ENCODE results near the gene UGT1A10. TPM values are rescaled to one million over a fixed set of nuclear protein-coding genes. Genes with fewer than 3 reads are reported as not detected.
"Not testable (repeated sequence)": the region's sequence is repeated elsewhere in the genome, so short reads cannot be mapped to it uniquely, and the experiment has no call there.

Gene UGT1A10
- polyA plus RNA-seq, 5 donors: not detected

- DNase-seq: no peak
Observed at GRCh38 chr2:233692648-233693047, 56.4 kb downstream of the UGT1A10 start, which contains the start of gene UGT1A6. Gene UGT1A6 (plus strand): TSS chr2:233692890. CDS start chr2:233693005, 115 bp downstream.

DNA sequence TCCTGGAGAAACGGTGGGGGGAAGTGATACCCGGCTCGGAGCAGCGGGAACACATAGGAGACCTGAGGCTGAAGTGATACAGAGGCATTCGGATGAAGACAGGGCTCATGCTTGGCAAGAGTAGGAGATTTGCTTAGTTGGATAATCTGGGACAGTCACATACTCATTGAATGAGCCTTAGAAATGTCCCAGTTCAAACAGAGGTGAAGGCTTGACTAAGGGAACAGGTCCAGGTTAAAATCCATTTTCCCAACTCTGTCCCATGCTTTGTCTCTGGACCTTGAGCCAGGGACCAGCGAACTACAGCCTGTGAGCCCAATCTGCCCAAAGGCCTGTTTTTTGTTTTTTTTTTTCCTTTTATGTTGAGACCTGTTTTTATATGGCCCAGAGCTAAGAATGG, 57.7 kb downstream of the UGT1A10 start:
- no peak for DNase-seq

GRCh38 chr2:233698740-233699139, 62.5 kb downstream of the UGT1A10 start:
- no peak for DNase-seq

GRCh38 chr2:233699424-233700027, 63.3 kb downstream of the UGT1A10 start:
- DNase-seq: no peak

DNA sequence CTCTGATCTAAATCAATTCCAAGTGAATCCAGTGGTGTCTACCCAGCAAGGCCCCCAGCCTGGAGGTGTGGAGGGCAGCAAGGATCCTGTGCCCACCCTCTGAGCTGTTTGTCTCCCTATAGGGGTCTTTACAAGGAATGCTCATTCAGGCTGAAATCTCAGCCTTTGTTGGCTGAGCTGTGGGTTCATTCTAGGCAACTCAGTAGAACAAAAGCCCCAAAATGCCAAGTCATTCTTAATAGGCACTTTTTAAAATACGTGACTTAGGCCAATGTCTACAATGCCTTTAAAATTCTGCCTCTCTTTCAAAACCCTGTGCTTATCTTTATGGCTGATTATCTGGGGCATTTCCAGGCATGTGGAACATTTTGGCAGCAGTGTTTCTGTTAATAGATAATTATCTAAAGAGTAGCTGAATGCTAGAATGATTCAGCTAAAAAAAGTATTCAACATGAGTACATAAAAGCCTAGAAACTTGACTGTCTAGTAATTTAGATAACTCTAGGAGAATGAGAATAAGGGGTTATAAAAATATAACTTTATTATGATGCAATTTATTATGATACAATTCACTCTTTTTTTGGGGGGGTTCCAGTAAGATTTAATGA, 63.9 kb downstream of the UGT1A10 start:
- DNase-seq: peak; percentile 28 to 40

GRCh38 chr2:233700842-233701241, 64.6 kb downstream of the UGT1A10 start:
- DNase-seq: not testable (repeated sequence)

GRCh38 chr2:233702238-233702637, 66.0 kb downstream of the UGT1A10 start:
- DNase-seq: no peak

DNA sequence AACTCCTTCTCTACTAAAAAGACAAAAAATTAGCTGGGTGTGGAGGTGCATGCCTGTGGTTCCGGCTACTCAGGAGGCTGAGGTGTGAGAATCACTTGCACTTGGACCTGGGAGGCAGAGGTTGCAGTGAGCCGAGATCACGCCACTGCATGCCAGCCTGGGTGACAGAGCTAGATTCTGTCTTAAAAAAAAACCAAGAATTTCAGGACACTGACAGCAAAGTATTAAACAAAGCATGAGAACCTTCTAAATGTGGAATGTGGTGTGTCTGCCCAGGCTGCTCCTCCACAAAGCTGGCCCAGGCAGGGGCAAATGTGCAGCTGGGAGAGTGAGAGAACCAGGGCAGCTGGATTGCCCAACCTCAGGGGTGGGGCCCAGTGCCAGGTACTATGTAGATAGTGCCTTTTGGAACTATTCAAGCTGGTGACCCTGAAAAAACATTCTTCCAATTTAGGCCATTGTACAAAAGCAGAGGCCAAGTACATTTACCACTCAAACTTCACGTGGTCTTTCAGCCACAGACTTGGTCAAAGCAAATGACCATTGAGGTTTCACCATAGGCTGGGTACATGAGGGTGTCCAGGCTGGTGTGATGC, 69.8 kb downstream of the UGT1A10 start:
- no peak for DNase-seq

DNA sequence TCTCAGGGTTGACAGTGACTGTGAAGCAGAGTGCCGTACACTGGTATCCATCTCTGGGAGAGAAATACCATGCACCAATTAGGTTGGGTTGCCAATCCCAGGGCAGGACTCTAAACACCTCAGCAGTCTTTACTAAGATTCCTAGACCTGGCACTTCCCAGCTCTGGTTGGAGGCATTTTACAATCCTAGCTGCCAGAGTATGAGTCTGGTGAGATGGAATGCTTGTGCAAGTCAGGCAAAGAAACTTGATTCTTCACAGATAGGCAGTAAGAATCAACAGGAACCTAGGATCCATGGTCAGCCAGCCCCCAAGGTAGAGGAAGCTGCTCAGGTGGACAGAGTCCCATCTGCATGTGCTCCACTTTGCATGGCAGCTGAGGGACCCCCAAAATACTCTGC, 70.5 kb downstream of the UGT1A10 start:
- no peak for DNase-seq

DNA sequence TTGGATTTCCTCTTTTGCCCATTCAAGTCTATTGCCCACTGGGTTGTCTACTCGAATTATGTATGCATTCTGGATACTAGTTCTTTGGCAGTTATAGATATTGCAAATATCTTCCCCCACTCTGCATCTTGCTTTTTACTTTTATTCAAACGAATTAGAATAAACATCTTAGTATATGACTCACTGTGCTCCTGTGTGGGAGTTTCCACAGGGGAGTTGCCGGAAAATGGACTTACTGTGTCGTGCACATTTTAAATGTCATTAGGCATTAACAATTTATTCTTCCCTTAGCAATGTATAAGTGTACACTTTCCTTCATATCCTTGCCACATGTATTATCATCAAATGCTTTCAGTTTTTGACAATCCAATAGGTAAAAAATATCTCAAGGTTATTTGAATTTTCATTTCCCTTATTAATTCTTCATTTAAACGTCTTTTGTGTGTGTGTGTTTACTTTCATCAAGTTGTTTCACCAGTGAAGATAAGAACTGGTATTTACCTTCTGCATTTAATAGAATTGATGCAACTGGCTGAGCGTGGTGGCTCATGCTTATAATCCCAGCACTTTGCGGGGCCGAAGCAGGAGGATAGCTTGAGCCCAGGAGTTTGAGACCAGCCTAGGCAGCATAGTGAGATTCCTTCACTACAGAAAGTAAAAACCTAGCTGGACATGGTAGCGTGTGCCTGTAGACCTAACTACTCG, 71.8 kb downstream of the UGT1A10 start:
- DNase-seq: no peak

GRCh38 chr2:233708942-233709341, 72.7 kb downstream of the UGT1A10 start:
- no peak for DNase-seq

DNA sequence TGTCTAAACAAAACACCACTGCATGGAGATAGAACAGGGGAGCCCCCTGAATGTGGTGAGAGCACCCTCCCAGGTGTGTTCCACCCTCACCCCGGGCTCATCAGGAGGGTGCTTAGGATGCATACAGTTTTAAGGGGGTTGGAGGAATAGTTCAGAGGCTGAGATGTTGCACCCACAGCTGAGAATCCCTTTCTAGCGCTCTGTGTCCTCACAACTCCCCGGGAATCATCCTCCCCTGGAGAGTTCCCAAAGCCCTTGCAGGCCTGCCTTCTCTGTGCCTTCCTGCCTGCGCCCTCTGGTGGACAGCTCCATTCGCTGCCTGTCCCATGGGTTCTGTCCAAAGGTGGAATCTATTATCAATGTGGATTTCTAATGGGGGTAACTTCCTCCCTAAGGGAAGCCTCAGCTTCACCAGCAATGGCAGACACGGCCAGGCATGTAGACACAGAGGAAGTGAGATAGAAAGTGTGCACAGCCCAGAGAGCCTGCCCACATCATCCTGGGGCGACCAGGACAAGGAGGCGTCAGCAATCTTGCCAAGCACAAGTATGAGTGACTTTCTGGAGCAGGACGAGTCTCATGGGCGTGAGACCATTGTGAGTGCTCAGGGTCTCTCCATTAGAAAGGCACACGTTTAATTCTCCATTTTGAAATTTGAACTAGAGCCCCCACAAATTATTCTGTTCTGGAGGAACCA, 75.2 kb downstream of the UGT1A10 start:
- peak; percentile 52 to 66 for DNase-seq

GRCh38 chr2:233712611-233713261, 76.5 kb downstream of the UGT1A10 start, which contains the start of gene UGT1A5:
Gene UGT1A5 (plus strand): TSS chr2:233712907. CDS start chr2:233712992, 85 bp downstream.
- no peak for DNase-seq

- no peak for DNase-seq
Observed at GRCh38 chr2:233713262-233713615, 77.0 kb downstream of the UGT1A10 start.

- no peak for DNase-seq
Observed at GRCh38 chr2:233714121-233714520, 77.9 kb downstream of the UGT1A10 start.

DNA sequence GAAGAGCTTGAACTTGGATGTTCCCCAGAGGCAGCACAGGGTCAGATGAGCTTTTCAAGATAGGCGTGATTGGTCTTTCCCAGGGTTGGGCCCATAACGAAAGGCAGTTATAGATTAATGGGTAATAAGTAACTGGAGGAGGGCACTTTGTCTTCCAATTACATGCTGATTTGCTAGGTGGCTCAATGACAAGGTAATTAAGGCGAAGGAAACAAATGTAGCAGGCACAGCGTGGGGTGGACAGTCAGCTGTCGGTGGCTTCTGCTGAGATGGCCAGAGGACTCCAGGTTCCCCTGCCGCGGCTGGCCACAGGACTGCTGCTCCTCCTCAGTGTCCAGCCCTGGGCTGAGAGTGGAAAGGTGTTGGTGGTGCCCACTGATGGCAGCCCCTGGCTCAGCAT, 82.3 kb downstream of the UGT1A10 start, which contains the start of gene UGT1A4:
TSS of gene UGT1A4 (plus strand) at position 185 of the 400 bp plus-strand sequence. CDS start at position 270, 85 bp downstream.
- DNase-seq: no peak

DNA sequence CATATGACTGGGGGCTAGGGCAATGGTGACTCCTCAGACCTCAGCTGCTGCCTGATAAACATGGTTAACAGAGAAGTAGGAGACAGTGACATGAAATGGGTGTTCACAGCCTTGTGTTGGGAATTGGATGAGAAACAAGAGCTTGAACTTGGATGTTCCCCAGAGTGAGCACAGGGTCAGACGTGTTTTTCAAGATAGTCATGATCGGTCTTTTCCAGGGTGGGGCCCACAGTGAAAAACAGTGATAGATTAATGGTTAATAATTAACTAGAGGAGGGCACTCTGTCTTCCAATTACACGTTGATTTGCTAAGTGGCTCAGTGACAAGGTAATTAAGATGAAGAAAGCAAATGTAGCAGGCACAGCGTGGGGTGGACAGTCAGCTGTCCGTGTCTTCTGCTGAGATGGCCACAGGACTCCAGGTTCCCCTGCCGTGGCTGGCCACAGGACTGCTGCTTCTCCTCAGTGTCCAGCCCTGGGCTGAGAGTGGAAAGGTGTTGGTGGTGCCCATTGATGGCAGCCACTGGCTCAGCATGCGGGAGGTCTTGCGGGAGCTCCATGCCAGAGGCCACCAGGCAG, 92.6 kb downstream of the UGT1A10 start, which contains the start of gene UGT1A3:
TSS of gene UGT1A3 (plus strand) at position 320 of the 579 bp plus-strand sequence. CDS start at position 405, 85 bp downstream.
- no peak for DNase-seq

DNA sequence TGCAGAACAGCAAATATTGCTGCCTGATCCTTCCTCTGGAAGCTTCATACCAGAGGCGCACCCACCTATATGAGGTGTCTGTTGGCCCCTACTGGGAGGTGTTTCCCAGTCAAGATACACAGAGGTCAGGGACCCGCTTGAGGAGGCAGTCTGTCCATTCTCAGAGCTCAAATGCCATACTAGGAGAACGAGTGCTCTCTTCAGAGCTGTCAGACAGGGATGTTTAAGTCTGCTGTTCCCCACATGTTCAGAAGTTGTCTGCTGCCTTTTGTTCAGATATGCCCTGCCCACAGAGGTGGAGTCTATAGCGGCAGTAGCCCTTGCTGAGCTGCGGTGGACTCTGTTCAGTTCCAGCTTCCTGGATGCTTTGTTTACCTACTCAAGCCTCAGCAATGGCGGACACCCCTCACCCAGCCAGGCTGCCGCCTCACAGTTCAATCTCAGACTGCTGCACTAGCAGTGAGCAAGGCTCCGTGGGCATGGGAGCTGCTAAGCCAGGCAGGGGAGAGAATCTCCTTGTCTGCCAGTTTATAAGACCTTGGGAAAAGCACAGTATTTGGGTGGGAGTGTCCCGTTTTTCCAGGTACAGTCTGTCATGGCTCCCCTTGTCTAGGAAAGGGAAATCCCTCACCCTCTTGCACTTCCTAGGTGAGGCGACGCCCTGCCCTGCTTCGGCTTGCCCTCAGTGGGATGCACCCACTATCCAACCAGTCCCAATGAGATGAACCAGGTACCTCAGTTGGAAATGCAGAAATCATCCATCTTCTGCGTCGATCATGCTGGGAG, 100.8 kb downstream of the UGT1A10 start:
- not testable (repeated sequence) for DNase-seq

- DNase-seq: no peak
Observed at GRCh38 chr2:233740870-233741269, 104.6 kb downstream of the UGT1A10 start.

Data from right lung (tissue), 5 donors.